Spleen (tissue), 11 donors: ENCODE results near the gene SYCP2L. TPM values are rescaled to one million over a fixed set of nuclear protein-coding genes. Genes with fewer than 3 reads are reported as not detected.

Experiments
- DNase-seq: peaks from one replicate; pipeline ENCODE4 v3.0.0-alpha.2; 2020
- H3K27ac ChIP-seq, 8 donors: fragments of 200-600 bp; sonication (generic) in 7 of 8; 1 replicate in 4 of 8; 2 replicates in 4 of 8; pipeline versions ENCODE4 v1.5.0 to v1.8.0; 2016 to 2021; ENCODE audit warnings: inconsistent platforms in 4 of 8, mild to moderate bottlenecking in 4 of 8, moderate library complexity in 1 of 8
- H3K27me3 ChIP-seq, 7 donors: fragments of 200-600 bp; sonication (generic) in 6 of 7; replicated peaks in 1 of 7; 1 replicate in 4 of 7; 2 replicates in 3 of 7; pipeline versions ENCODE4 v1.5.0 to v1.8.0; 2016 to 2021; ENCODE audit warnings: inconsistent platforms in 3 of 7, mild to moderate bottlenecking in 1 of 7
- H3K36me3 ChIP-seq, 6 donors: fragments of 200-600 bp; sonication (generic) in 5 of 6; 1 replicate in 4 of 6; 2 replicates in 2 of 6; pipeline versions ENCODE4 v1.5.0 to v1.8.0; 2016 to 2021; ENCODE audit warnings: inconsistent platforms in 2 of 6
- H3K4me1 ChIP-seq, 6 donors: fragments of 200-600 bp; sonication (generic) in 5 of 6; 1 replicate in 3 of 6; 2 replicates in 3 of 6; pipeline versions ENCODE4 v1.5.0 to v1.8.0; 2016 to 2021; ENCODE audit warnings: inconsistent platforms in 3 of 6
- H3K4me3 ChIP-seq, 8 donors: fragments of 200-600 bp; sonication (generic) in 7 of 8; 1 replicate in 4 of 8; 2 replicates in 4 of 8; pipeline versions ENCODE4 v1.5.0 to v1.8.0; 2016 to 2021; ENCODE audit warnings: inconsistent platforms in 4 of 8, mild to moderate bottlenecking in 4 of 8, moderate library complexity in 2 of 8
- H3K9me3 ChIP-seq, 8 donors: fragments of 200-600 bp; sonication (generic) in 7 of 8; 1 replicate in 4 of 8; 2 replicates in 4 of 8; pipeline versions ENCODE4 v1.5.0 to v1.8.0; 2016 to 2021; ENCODE audit warnings: inconsistent platforms in 4 of 8
- CTCF ChIP-seq, 11 experiments: fragments of 200-600 bp in 7 of 11; fragments of 450-650 bp in 4 of 11; sonication (generic) in 4 of 11; IDR thresholded peaks in 8 of 11; conservative IDR thresholded peaks in 3 of 11; 1 replicate in 7 of 11; 2 replicates in 4 of 11; pipeline versions ENCODE4 v1.4.0 to v1.8.0; 2016 to 2021; ENCODE audit warnings: antibody characterized with exemption in 11 of 11, inconsistent platforms in 4 of 11, mild to moderate bottlenecking in 1 of 11
- POLR2A ChIP-seq, 3 donors: fragments of 450-650 bp; IDR thresholded peaks; one replicate each; pipeline ENCODE4 v1.5.1; 2017; ENCODE audit warnings: antibody characterized with exemption in 3 of 3, mild to moderate bottlenecking in 1 of 3
- POLR2AphosphoS5 ChIP-seq, 3 donors: sonication (generic); formaldehyde crosslinking; IDR thresholded peaks; one replicate each; pipeline ENCODE4 v1.5.1; 2017; ENCODE audit warnings: antibody characterized with exemption in 3 of 3
- WGBS, 5 donors: extraction: QIAGEN DNeasy Blood & Tissue Kit in 3 of 5; methylation state at CpG; one replicate each; pipeline versions ENCODE4 v1.1.5 to v1.1.7; 2013 to 2018; 5-methylcytosine and 5-hydroxymethylcytosine counted together
- intact Hi-C: fragments of 100-400 bp; cut with DNase I; formaldehyde crosslinking; loops from one replicate; pipeline ENCODE4 v1.15.0; 2023; ENCODE audit warnings: low total_unique reads
- polyA plus RNA-seq, 3 donors: library from polyadenylated mRNA; stranded (reverse); fragments of 200-250 nt; gene quantifications; one replicate each; pipeline ENCODE4 v1.2.1, GENCODE V29; 2013
- total RNA-seq, 7 donors: library from RNA; depleted of rRNA in 3 of 7; stranded (reverse); fragments of >200 nt in 3 of 7; fragmentation: NEBNext Ultra II Directional in 4 of 7; extraction: Animal tissue kit (Norgen Biotek cat#: 25700) in 4 of 7; gene quantifications; one replicate each; pipeline versions ENCODE4 v1.1.0 to v1.2.1, GENCODE V29; 2016 to 2021
- donor health status: healthy with polysubstance abuse.
- donor health status: DM: no; HTN: no; CAD: no; lungs with moderate emphysema.
- donor health status: DM: no; HTN: no; CAD: no.
- donor health status: Bipolar disorder and iron deficiency.
- donor health status: healthy.
- donor health status: DM: no; HTN: no; CAD: no.
- donor health status: DM: yes; HTN: yes; CAD: no.

SYCP2L gene
- total and polyA plus RNA-seq, 10 donors: 0.06 to 0.83 (median 0.22) TPM; not detected in 2

GRCh38 chr6:10838794-10839333 lies 48.0 kb upstream of the SYCP2L start:
- DNase-seq: no peak
- Histone ChIP-seq H3K27me3 (peaks cover 0 to 66% (median 27%) of the 10 kb centered on the region in 7 donors), H3K4me1 (peaks cover 4 to 27% (median 22%) of the 10 kb centered on the region in 6 donors), H3K36me3 (no peaks in the 10 kb centered on the region), H3K9me3 (peaks cover 0 to 9% (median 0%) of the 10 kb centered on the region in 8 donors), H3K27ac (peak overlapping the region in 7 of 8 donors; percentile 54 to 86 (median 70)), H3K4me3 (peak overlapping the region; percentile 40 to 81 (median 72))
- 43 to 55% (median 51%) methylated on average over 8 of the region's 8 CpGs for WGBS, 5 donors
- TF ChIP-seq POLR2AphosphoS5 (IDR thresholded peaks at IDR 0.05) (no peak), CTCF (IDR thresholded peaks at IDR 0.05 in 8 of 11, conservative IDR thresholded peaks at IDR 0.05 in 3 of 11) (no peak), POLR2A (IDR thresholded peaks at IDR 0.05) (no peak)
- intact Hi-C loops: no loop called here

GRCh38 chr6:10843554-10843953 lies 43.3 kb upstream of the SYCP2L start:
- Histone ChIP-seq H3K4me1 (peaks cover 4 to 9% (median 6%) of the 10 kb centered on the region in 6 donors), H3K9me3 (no peaks in the 10 kb centered on the region), H3K27me3 (peaks cover 0 to 27% (median 0%) of the 10 kb centered on the region in 7 donors), H3K27ac (no peak overlapping the region), H3K36me3 (no peaks in the 10 kb centered on the region), H3K4me3 (no peak overlapping the region)
- intact Hi-C loops: no loop called here
- DNase-seq: no peak
- TF ChIP-seq CTCF (IDR thresholded peaks at IDR 0.05 in 8 of 11, conservative IDR thresholded peaks at IDR 0.05 in 3 of 11) (no peak), POLR2A (IDR thresholded peaks at IDR 0.05) (no peak), POLR2AphosphoS5 (IDR thresholded peaks at IDR 0.05) (no peak)

GRCh38 chr6:10847684-10848083 lies 39.2 kb upstream of the SYCP2L start:
- peaks cover 0 to 3% (median 0%) of the 10 kb centered on the region in 8 donors for H3K9me3 ChIP-seq
- H3K27me3 ChIP-seq: no peaks in the 10 kb centered on the region
- peak in 3 of 11 experiments; percentile 13 to 26 (median 15) for TF ChIP-seq CTCF (IDR thresholded peaks at IDR 0.05 in 8 of 11, conservative IDR thresholded peaks at IDR 0.05 in 3 of 11)
- TF ChIP-seq POLR2AphosphoS5 (IDR thresholded peaks at IDR 0.05): no peak
- no peak for TF ChIP-seq POLR2A (IDR thresholded peaks at IDR 0.05)
- no peaks in the 10 kb centered on the region for H3K36me3 ChIP-seq
- H3K27ac ChIP-seq: no peak overlapping the region
- 78 to 85% (median 82%) methylated on average over 3 of the region's 3 CpGs for WGBS, 5 donors
- intact Hi-C loops: no loop called here
- H3K4me3 ChIP-seq: no peak overlapping the region
- H3K4me1 ChIP-seq: no peaks in the 10 kb centered on the region
- DNase-seq: no peak

- H3K27ac ChIP-seq: no peak overlapping the region
- no peak for DNase-seq
- no peaks in the 10 kb centered on the region for H3K4me1 ChIP-seq
- H3K27me3 ChIP-seq: no peaks in the 10 kb centered on the region
- WGBS, 5 donors: 87 to 93% (median 91%) methylated on average over 4 of the region's 4 CpGs
- intact Hi-C loops: no loop called here
- no peak for TF ChIP-seq POLR2A (IDR thresholded peaks at IDR 0.05)
- TF ChIP-seq POLR2AphosphoS5 (IDR thresholded peaks at IDR 0.05): no peak
- TF ChIP-seq CTCF (IDR thresholded peaks at IDR 0.05 in 8 of 11, conservative IDR thresholded peaks at IDR 0.05 in 3 of 11): no peak
- H3K4me3 ChIP-seq: no peak overlapping the region
- H3K9me3 ChIP-seq: peaks cover 0 to 26% (median 17%) of the 10 kb centered on the region in 8 donors
- no peaks in the 10 kb centered on the region for H3K36me3 ChIP-seq
These were observed 37.0 kb upstream of the SYCP2L start for GRCh38 chr6:10849901-10850300.
